ENCODE measurements around the gene MFAP4.

Gene MFAP4

GRCh38 chr17:19386974-19387920 lies at the start of gene MFAP4:
Gene MFAP4 (minus strand): TSS chr17:19387190. CDS start chr17:19387155, 35 bp downstream.
- DNase-seq, result no peak

GRCh38 chr17:19433727-19434340 lies 46.8 kb upstream of the MFAP4 start:
- DNase-seq, result no peak

- no peak for DNase-seq
These were observed 46.3 kb upstream of the MFAP4 start for GRCh38 chr17:19433255-19433654.

GRCh38 chr17:19431691-19432090 lies 44.7 kb upstream of the MFAP4 start:
- DNase-seq, result no peak

- DNase-seq, result no peak
These were observed 39.6 kb upstream of the MFAP4 start for GRCh38 chr17:19426631-19427030.

- DNase-seq, result no peak
These were observed 38.2 kb upstream of the MFAP4 start for GRCh38 chr17:19424934-19425868.

GRCh38 chr17:19421926-19422325 lies 34.9 kb upstream of the MFAP4 start:
- DNase-seq, result no peak

- no peak for DNase-seq
These were observed 34.2 kb upstream of the MFAP4 start for GRCh38 chr17:19421219-19421618.

GRCh38 chr17:19418251-19418992 lies 31.4 kb upstream of the MFAP4 start:
- DNase-seq, result peak; percentile 3

- no peak for DNase-seq
These were observed 30.6 kb upstream of the MFAP4 start for GRCh38 chr17:19417611-19418010.

- no peak for DNase-seq
These were observed 29.1 kb upstream of the MFAP4 start for GRCh38 chr17:19415806-19416775.

- no peak for DNase-seq
These were observed 28.3 kb upstream of the MFAP4 start for GRCh38 chr17:19415311-19415710.

- DNase-seq, result no peak
These were observed 27.6 kb upstream of the MFAP4 start for GRCh38 chr17:19414396-19415280.

- DNase-seq, result no peak
These were observed 26.8 kb upstream of the MFAP4 start for GRCh38 chr17:19413761-19414160.

GRCh38 chr17:19412984-19413383 lies 26.0 kb upstream of the MFAP4 start:
- DNase-seq, result no peak

- DNase-seq, result no peak
These were observed 25.5 kb upstream of the MFAP4 start for GRCh38 chr17:19412510-19412909.

- no peak for DNase-seq
These were observed 24.6 kb upstream of the MFAP4 start for GRCh38 chr17:19411631-19412030.

- DNase-seq, result no peak
These were observed 24.1 kb upstream of the MFAP4 start, which contains the start of gene RNF112 for GRCh38 chr17:19410875-19411620. Gene RNF112 (plus strand): TSS chr17:19411232. CDS start chr17:19411409, 177 bp downstream.

GRCh38 chr17:19410091-19410490 lies 23.1 kb upstream of the MFAP4 start:
- no peak for DNase-seq
